Tibial artery (tissue), 4 donors: Measurements from ENCODE around the gene SYMPK.

ENCODE experiments used
- DNase-seq, 2 donors: peaks; one replicate each; pipeline ENCODE4 v3.0.0-alpha.2; 2019
- H3K27ac ChIP-seq, 2 donors: fragments of 200-600 bp; sonication (generic) in 1 of 2; 1 replicate in 1 of 2; 2 replicates in 1 of 2; pipeline ENCODE4 v1.5.1; 2018 to 2019; ENCODE audit warnings: mild to moderate bottlenecking in 1 of 2
- H3K27me3 ChIP-seq, 2 donors: fragments of 200-600 bp; sonication (generic) in 1 of 2; one replicate each; pipeline versions ENCODE4 v1.5.1 to v1.6.0; 2016 to 2019
- H3K36me3 ChIP-seq, 3 donors: fragments of 200-600 bp; sonication (generic) in 2 of 3; one replicate each; pipeline ENCODE4 v1.5.1; 2016 to 2019; ENCODE audit warnings: mild to moderate bottlenecking in 2 of 3
- H3K4me1 ChIP-seq, 4 donors: fragments of 200-600 bp; sonication (generic) in 2 of 4; 1 replicate in 3 of 4; 2 replicates in 1 of 4; pipeline ENCODE4 v1.5.1; 2016 to 2019
- H3K4me3 ChIP-seq, 2 donors: fragments of 200-600 bp; sonication (generic) in 1 of 2; 1 replicate in 1 of 2; 2 replicates in 1 of 2; pipeline ENCODE4 v1.5.1; 2018 to 2019; ENCODE audit warnings: mild to moderate bottlenecking in 2 of 2
- H3K9me3 ChIP-seq, 3 donors: fragments of 200-600 bp; sonication (generic) in 1 of 3; one replicate each; pipeline ENCODE4 v1.5.1; 2016 to 2019
- CTCF ChIP-seq, 2 experiments: fragments of 200-600 bp in 1 of 2; fragments of 450-650 bp in 1 of 2; IDR thresholded peaks; one replicate each; pipeline ENCODE4 v1.5.1; 2017 to 2019; ENCODE audit warnings: antibody characterized with exemption in 2 of 2, mild to moderate bottlenecking in 1 of 2, moderate library complexity in 1 of 2
- intact Hi-C: fragments of 100-400 bp; cut with DNase I; formaldehyde crosslinking; loops from one replicate; pipeline ENCODE4 v1.15.0; 2023; ENCODE audit warnings: low total_unique reads

Gene SYMPK

GRCh38 chr19:45881909-45882528, 19.1 kb upstream of the SYMPK start:
- TF ChIP-seq CTCF (IDR thresholded peaks at IDR 0.05): no peak
- intact Hi-C loops: loop anchor here (2.0 to 10.0 kb wide), 3 partner anchors 39 to 133 kb away; partner anchors contain the start of gene RSPH6A
- H3K4me3 ChIP-seq: no peak overlapping the region
- no peaks in the 10 kb centered on the region for H3K27me3 ChIP-seq
- no peaks in the 10 kb centered on the region for H3K9me3 ChIP-seq
- peaks cover 5 to 14% (median 13%) of the 10 kb centered on the region in 3 donors for H3K36me3 ChIP-seq
- no peak overlapping the region for H3K27ac ChIP-seq
- DNase-seq: no peak
- H3K4me1 ChIP-seq: peaks cover 3 to 57% (median 39%) of the 10 kb centered on the region in 4 donors

GRCh38 chr19:45881082-45881908, 18.3 kb upstream of the SYMPK start:
- Histone ChIP-seq H3K9me3 (no peaks in the 10 kb centered on the region), H3K36me3 (peaks cover 5 to 14% (median 13%) of the 10 kb centered on the region in 3 donors), H3K4me1 (peaks cover 3 to 61% (median 43%) of the 10 kb centered on the region in 4 donors), H3K27ac (no peak overlapping the region), H3K27me3 (no peaks in the 10 kb centered on the region), H3K4me3 (no peak overlapping the region)
- DNase-seq: no peak
- no peak for TF ChIP-seq CTCF (IDR thresholded peaks at IDR 0.05)
- intact Hi-C loops: loop anchor here (2.0 to 10.0 kb wide), 3 partner anchors 40 to 134 kb away; partner anchors contain the start of gene RSPH6A

GRCh38 chr19:45879971-45880370, 17.0 kb upstream of the SYMPK start:
- TF ChIP-seq CTCF (IDR thresholded peaks at IDR 0.05): no peak
- no peak for DNase-seq
- H3K9me3 ChIP-seq: no peaks in the 10 kb centered on the region
- intact Hi-C loops: loop anchor here (2.0 to 10.0 kb wide), 3 partner anchors 41 to 135 kb away; partner anchors contain the start of gene RSPH6A
- H3K27ac ChIP-seq: no peak overlapping the region
- H3K36me3 ChIP-seq: peaks cover 5 to 14% (median 12%) of the 10 kb centered on the region in 3 donors
- H3K4me1 ChIP-seq: peaks cover 1 to 57% (median 37%) of the 10 kb centered on the region in 4 donors
- no peaks in the 10 kb centered on the region for H3K27me3 ChIP-seq
- no peak overlapping the region for H3K4me3 ChIP-seq

- Histone ChIP-seq H3K4me3 (no peak overlapping the region), H3K4me1 (peaks cover 0 to 48% (median 28%) of the 10 kb centered on the region in 4 donors), H3K36me3 (peaks cover under 1 to 5% (median 3%) of the 10 kb centered on the region in 3 donors), H3K9me3 (no peaks in the 10 kb centered on the region), H3K27me3 (no peaks in the 10 kb centered on the region), H3K27ac (no peak overlapping the region)
- no peak for DNase-seq
- TF ChIP-seq CTCF (IDR thresholded peaks at IDR 0.05): no peak
- intact Hi-C loops: no loop called here
These were observed 16.1 kb upstream of the SYMPK start for GRCh38 chr19:45879055-45879454.

- Histone ChIP-seq H3K9me3 (no peaks in the 10 kb centered on the region), H3K4me3 (no peak overlapping the region), H3K4me1 (peaks cover 0 to 39% (median 20%) of the 10 kb centered on the region in 4 donors), H3K27me3 (no peaks in the 10 kb centered on the region), H3K27ac (no peak overlapping the region), H3K36me3 (no peaks in the 10 kb centered on the region)
- intact Hi-C loops: no loop called here
- no peak for DNase-seq
- no peak for TF ChIP-seq CTCF (IDR thresholded peaks at IDR 0.05)
These were observed 15.3 kb upstream of the SYMPK start for GRCh38 chr19:45878043-45878794.
